LNCaP clone FGC (cell line): ENCODE results near the gene NCK2.

Experiments used
- DNase-seq: peaks from one replicate; pipeline ENCODE4 v3.0.0-alpha.2; 2011; ENCODE audit warnings: low read depth
- H3K4me3 ChIP-seq: 2 replicates; pipeline ENCODE4 v1.5.1; 2011; ENCODE audit warnings: mild to moderate bottlenecking, low read depth, low read length, control low read depth
- TF ChIP-seq, protein P1 (sequence below): IDR thresholded peaks from 2 replicates; pipeline ENCODE4 v1.5.1; 2012; ENCODE audit warnings: mild to moderate bottlenecking; ENCODE audit not compliant: control insufficient read depth, insufficient read depth; ENCODE audit errors: extremely low read depth

Gene NCK2

DNA sequence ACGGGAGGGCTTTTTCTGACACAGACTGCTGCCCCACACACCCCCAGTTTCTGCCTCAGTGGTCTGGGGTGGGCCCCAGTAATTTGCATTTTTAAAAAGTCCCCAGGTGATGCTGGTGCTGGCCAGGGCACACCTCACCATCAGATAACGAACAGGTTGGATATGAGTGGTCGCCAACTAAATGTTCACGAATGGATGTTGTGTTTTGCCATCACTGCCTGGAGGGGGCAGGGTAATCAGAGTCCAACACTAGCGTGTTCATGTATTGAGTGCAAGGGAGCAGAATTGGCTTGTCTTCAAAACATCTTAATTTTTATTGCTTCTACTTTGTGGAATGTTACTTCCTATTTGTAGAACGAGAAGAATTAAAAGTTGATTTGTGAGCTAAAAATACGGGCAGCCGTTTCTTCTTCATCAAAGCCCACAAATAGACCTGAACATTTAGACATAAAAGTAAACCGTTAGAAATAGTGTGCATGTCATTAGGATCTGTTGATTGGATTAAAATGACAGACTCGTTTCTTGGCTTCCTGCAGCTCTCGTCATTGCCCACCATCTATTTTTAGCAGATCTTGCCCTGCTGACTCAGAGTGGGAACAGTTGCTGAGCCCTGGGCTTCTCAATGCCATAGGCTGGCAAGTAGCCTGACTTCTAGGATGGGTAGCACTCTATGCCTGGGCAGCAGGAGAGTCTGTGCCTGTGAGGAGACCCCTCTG lies 45.2 kb downstream of the NCK2 start:
- no peak overlapping the region for H3K4me3 ChIP-seq
- TF ChIP-seq, protein P1, sequence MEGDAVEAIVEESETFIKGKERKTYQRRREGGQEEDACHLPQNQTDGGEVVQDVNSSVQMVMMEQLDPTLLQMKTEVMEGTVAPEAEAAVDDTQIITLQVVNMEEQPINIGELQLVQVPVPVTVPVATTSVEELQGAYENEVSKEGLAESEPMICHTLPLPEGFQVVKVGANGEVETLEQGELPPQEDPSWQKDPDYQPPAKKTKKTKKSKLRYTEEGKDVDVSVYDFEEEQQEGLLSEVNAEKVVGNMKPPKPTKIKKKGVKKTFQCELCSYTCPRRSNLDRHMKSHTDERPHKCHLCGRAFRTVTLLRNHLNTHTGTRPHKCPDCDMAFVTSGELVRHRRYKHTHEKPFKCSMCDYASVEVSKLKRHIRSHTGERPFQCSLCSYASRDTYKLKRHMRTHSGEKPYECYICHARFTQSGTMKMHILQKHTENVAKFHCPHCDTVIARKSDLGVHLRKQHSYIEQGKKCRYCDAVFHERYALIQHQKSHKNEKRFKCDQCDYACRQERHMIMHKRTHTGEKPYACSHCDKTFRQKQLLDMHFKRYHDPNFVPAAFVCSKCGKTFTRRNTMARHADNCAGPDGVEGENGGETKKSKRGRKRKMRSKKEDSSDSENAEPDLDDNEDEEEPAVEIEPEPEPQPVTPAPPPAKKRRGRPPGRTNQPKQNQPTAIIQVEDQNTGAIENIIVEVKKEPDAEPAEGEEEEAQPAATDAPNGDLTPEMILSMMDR = no peak
- DNase-seq = no peak

DNA sequence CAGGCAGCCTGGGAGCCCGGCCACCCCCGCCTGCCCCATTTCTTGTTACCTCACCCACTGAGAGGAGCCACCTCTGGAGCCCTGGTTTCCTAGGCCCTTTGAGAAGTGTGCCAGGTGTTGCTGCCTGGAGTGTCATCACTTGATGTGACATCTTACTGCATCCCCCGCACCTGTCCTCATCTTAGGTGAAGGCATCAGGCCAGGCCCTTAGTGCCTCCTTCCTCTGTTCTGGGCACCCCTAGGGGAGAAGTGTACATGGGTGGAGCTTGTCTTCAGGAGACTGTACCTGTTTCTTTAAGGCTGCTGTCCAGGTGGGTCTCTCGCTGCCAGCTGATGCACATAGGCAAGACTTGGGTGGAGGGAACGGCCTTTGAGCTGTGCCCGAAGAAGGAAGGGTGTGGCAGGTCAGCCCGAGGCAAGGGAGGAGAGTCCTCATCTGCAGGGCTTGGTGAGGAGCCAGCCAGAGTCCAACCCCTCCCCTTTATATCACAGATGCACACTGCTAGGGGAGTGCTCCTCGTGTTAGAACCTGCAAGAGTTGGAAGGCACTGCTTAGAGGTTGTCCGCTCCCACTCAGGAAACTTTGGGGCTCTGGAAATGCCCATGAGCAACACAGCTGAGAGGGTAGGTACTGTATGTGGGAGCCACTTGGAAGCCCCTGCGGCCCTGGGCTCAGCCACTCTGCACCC lies 45.9 kb downstream of the NCK2 start:
- DNase-seq = no peak
- H3K4me3 ChIP-seq = no peak overlapping the region
- TF ChIP-seq, protein P1 = no peak

DNA sequence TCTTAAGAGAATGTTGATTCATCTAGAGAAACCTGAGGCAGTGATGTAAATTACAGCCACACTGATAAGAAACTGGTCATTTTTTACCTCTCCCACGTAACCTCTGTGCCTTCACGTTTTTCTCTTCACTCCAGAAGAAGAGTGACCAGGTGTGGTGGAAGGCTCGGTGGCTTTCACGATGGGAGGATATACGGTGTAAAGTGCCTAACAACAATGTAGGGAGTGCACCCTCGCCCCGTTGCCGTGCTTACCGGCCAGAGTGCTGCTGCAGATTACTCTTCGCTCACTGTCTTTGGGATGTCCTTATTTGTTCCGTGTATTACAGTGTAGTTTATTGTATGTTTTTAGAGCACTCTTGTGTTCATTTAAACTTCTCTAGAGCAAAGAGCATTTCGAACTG lies 46.5 kb downstream of the NCK2 start:
- DNase-seq = no peak
- TF ChIP-seq, protein P1 = no peak
- H3K4me3 ChIP-seq = no peak overlapping the region

DNA sequence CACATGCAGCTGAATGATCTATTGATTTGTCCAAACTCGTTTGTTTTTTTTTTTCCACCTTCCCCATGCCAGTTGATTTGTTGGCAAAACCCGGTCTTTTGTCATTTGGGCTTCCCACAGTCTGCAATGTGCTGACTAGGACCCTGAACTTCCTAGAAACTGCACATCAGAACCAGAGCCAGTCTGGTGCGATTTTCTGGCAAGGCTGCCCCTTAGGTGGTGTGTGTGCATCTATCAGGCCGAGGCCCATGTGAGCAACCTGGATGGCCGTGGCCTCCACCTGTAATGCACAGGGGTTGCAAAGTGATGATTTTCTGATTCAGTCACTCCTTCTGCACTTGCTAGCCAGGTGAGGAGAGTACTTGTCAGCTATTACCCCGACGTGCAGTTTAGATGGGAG lies 47.8 kb downstream of the NCK2 start:
- no peak for DNase-seq
- TF ChIP-seq, protein P1 = no peak
- no peak overlapping the region for H3K4me3 ChIP-seq

DNA sequence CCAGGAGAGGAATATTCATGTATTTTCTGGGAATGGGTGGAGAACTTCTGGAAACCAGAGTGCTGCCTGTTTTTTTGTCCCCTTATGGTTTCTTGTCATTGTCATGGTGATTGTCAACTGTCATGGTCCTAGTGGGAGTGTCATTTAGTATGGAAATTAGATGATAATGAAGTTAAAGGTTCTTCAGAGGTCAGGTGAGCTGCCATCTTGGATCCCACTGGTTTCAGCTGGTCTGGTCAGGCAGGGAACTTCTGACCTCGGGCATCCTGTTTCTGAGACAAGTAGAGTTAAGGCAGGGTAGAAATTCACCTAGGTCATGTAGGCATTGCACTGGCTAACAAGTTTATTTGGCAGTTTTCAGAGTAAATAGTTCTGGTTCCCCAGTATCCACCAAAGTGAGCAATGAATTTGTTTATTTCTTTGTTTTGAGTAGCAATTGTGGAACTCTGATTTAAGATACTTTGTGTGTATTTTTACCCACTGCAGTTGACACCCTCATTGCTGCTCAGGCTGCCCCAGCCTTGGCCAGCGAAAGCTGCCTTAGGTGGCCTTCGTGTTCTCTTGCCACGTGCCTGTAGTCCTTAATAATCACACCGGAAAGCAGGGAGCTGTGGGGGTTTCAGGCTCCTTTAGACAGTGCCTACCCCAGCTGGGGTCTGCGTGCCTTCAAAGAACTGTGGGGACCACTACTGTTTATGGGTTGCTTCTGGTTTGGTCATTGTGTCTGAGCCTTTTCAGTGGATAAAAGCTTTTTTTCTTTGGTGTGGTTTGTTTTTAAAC lies 48.7 kb downstream of the NCK2 start:
- H3K4me3 ChIP-seq = no peak overlapping the region
- DNase-seq = no peak
- TF ChIP-seq, protein P1 = no peak

DNA sequence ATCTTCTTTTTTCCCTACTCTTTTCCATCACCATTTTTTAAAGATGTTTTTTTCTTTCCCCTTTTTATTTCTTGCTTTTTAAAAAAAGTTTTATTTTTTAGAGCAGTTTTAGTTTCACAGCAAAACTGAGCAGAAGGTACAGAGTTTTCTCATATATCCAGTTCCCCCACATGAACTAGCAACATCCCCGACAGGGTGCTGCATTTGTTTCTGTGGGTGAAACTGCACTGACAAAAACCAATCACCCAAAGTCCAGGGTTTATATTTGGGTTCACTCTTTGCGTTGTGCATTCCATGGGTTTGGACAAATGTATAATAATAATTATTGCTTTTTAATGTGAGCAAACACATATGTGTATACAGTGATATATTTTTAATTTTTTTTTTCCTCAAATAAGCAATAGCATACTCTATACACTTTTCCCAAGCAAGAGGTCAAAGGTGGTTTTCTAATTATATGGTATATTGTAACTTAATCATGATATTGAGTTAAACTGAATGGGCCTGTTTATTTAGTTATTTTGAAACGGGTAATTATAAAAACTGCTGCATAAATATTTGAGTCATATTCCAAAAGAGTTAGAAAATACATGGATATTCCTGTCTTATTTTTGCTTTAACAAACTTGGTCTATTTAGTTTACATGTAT lies 50.3 kb downstream of the NCK2 start:
- TF ChIP-seq, protein P1 = no peak
- no peak overlapping the region for H3K4me3 ChIP-seq
- DNase-seq = no peak
